Colonic mucosa (tissue), 4 donors: ENCODE measurements around the gene RBFA. TPM values are rescaled to one million over a fixed set of nuclear protein-coding genes. Genes with fewer than 3 reads are reported as not detected.

ENCODE experiments used
- DNase-seq: peaks from one replicate; pipeline ENCODE4 v3.0.0-alpha.2; 2020
- H3K27ac ChIP-seq: fragments of 200-600 bp; one replicate; pipeline ENCODE4 v1.8.0; 2021
- H3K27me3 ChIP-seq: fragments of 200-600 bp; one replicate; pipeline ENCODE4 v1.8.0; 2021
- H3K36me3 ChIP-seq: fragments of 200-600 bp; one replicate; pipeline ENCODE4 v1.8.0; 2021
- H3K4me1 ChIP-seq: fragments of 200-600 bp; one replicate; pipeline ENCODE4 v1.8.0; 2021; ENCODE audit warnings: mild to moderate bottlenecking
- H3K4me3 ChIP-seq: fragments of 200-600 bp; one replicate; pipeline ENCODE4 v1.8.0; 2021
- H3K9ac ChIP-seq, 2 donors: one replicate each; pipeline ENCODE4 v1.7.0; 2013; ENCODE audit warnings: control low read depth in 2 of 2, low read depth in 2 of 2, low read length in 2 of 2
- H3K9me3 ChIP-seq: fragments of 200-600 bp; one replicate; pipeline ENCODE4 v1.8.0; 2021
- CTCF ChIP-seq: fragments of 200-600 bp; IDR thresholded peaks from one replicate; pipeline ENCODE4 v1.8.0; 2022; ENCODE audit warnings: antibody characterized with exemption, mild to moderate bottlenecking
- intact Hi-C: fragments of 100-400 bp; cut with DNase I; formaldehyde crosslinking; loops from one replicate; pipeline ENCODE4 v1.14.1; 2022
- total RNA-seq, 2 donors: library from RNA; stranded (reverse); fragmentation: NEBNext Ultra II Directional in 1 of 2; extraction: Animal tissue kit (Norgen Biotek cat#: 25700) in 1 of 2; gene quantifications; one replicate each; pipeline ENCODE4 v1.2.1, GENCODE V29; 2021
- donor health status: healthy.
- donor health status: DM: no; HTN: no; CAD: no.
- donor health status: DM: no; HTN: no; CAD: no.

The RBFA gene
- total RNA-seq, 2 donors from 2014 or later, result 16.3 to 18.4 TPM

GRCh38 chr18:80040515-80040914 lies 6.3 kb downstream of the RBFA start:
- H3K36me3 ChIP-seq, result no peaks in the 10 kb centered on the region
- H3K27me3 ChIP-seq, result no peaks in the 10 kb centered on the region
- H3K4me3 ChIP-seq, result no peak overlapping the region
- H3K9ac ChIP-seq, result no peak overlapping the region
- H3K9me3 ChIP-seq, result no peaks in the 10 kb centered on the region
- intact Hi-C loops, result no loop called here
- H3K4me1 ChIP-seq, result no peaks in the 10 kb centered on the region
- no peak for DNase-seq
- no peak overlapping the region for H3K27ac ChIP-seq
- TF ChIP-seq CTCF, result no peak

GRCh38 chr18:80041424-80041823 lies 7.2 kb downstream of the RBFA start:
- TF ChIP-seq CTCF, result no peak

GRCh38 chr18:80042785-80043184 lies 8.6 kb downstream of the RBFA start:
- H3K4me3 ChIP-seq, result no peak overlapping the region
- intact Hi-C loops, result no loop called here
- no peak for TF ChIP-seq CTCF
- H3K27me3 ChIP-seq, result no peaks in the 10 kb centered on the region
- no peak overlapping the region for H3K9ac ChIP-seq
- no peaks in the 10 kb centered on the region for H3K9me3 ChIP-seq
- DNase-seq, result no peak
- H3K27ac ChIP-seq, result no peak overlapping the region
- H3K4me1 ChIP-seq, result no peaks in the 10 kb centered on the region
- no peaks in the 10 kb centered on the region for H3K36me3 ChIP-seq

More at GRCh38 chr18:80041424-80041823, 7.2 kb downstream of the RBFA start:
- intact Hi-C loops, result no loop called here
- no peaks in the 10 kb centered on the region for H3K36me3 ChIP-seq
- no peaks in the 10 kb centered on the region for H3K9me3 ChIP-seq
- H3K4me1 ChIP-seq, result no peaks in the 10 kb centered on the region
- H3K27ac ChIP-seq, result no peak overlapping the region
- H3K4me3 ChIP-seq, result no peak overlapping the region
- H3K9ac ChIP-seq, result no peak overlapping the region
- no peak for DNase-seq
- no peaks in the 10 kb centered on the region for H3K27me3 ChIP-seq

- H3K27ac ChIP-seq, result no peak overlapping the region
- DNase-seq, result no peak
- TF ChIP-seq CTCF, result no peak
- no peak overlapping the region for H3K4me3 ChIP-seq
- no peak overlapping the region for H3K9ac ChIP-seq
- no peaks in the 10 kb centered on the region for H3K27me3 ChIP-seq
- H3K4me1 ChIP-seq, result no peaks in the 10 kb centered on the region
- intact Hi-C loops, result no loop called here
- H3K9me3 ChIP-seq, result no peaks in the 10 kb centered on the region
- no peaks in the 10 kb centered on the region for H3K36me3 ChIP-seq
These were observed 9.8 kb downstream of the RBFA start for GRCh38 chr18:80044072-80044471.

GRCh38 chr18:80046011-80046410 lies 11.8 kb downstream of the RBFA start:
- H3K9ac ChIP-seq, result no peak overlapping the region
- no peak for TF ChIP-seq CTCF
- H3K27me3 ChIP-seq, result no peaks in the 10 kb centered on the region
- no peak for DNase-seq
- no peak overlapping the region for H3K27ac ChIP-seq
- H3K36me3 ChIP-seq, result no peaks in the 10 kb centered on the region
- no peaks in the 10 kb centered on the region for H3K9me3 ChIP-seq
- no peak overlapping the region for H3K4me3 ChIP-seq
- intact Hi-C loops, result no loop called here
- H3K4me1 ChIP-seq, result no peaks in the 10 kb centered on the region

GRCh38 chr18:80046431-80046830 lies 12.2 kb downstream of the RBFA start:
- no peaks in the 10 kb centered on the region for H3K27me3 ChIP-seq
- no peaks in the 10 kb centered on the region for H3K4me1 ChIP-seq
- H3K4me3 ChIP-seq, result no peak overlapping the region
- no peak for TF ChIP-seq CTCF
- intact Hi-C loops, result no loop called here
- no peaks in the 10 kb centered on the region for H3K9me3 ChIP-seq
- H3K27ac ChIP-seq, result no peak overlapping the region
- no peak for DNase-seq
- no peak overlapping the region for H3K9ac ChIP-seq
- no peaks in the 10 kb centered on the region for H3K36me3 ChIP-seq
